GM21526 (cell line): ENCODE data around the gene SPATA31C1.
"Not testable (repeated sequence)": the region's sequence is repeated elsewhere in the genome, so short reads cannot be mapped to it uniquely, and the experiment has no call there.

Experiments
- ATAC-seq: cut with Tn5 transposase; IDR thresholded peaks from one replicate; pipeline ENCODE4 v1.9.1; 2021; ENCODE audit warnings: moderate library complexity; ENCODE audit not compliant: unreplicated experiment, low FRiP score

Gene SPATA31C1

DNA sequence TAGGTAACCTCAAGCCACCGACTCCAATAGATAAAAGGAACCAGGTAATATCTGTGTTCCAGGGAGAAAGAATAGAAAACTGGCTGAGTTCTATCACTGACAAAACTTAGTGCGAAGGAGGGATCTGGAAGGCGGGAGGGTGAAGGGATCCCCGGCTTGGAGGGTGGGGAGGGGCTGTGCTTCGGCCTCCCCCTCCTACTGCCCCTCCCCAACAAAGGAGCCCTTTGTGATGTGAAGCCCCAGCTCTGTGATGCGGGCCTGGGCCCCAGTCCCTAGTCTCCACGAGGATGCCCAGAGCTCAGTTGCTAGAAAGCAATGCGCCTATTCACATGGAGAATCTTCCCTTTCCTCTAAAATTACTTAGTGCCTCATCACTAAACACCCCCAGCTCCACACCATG is at the start of gene SPATA31C1:
SPATA31C1 (plus strand) TSS at position 301 of the 400 bp plus-strand sequence.
- not testable (repeated sequence) for ATAC-seq

DNA sequence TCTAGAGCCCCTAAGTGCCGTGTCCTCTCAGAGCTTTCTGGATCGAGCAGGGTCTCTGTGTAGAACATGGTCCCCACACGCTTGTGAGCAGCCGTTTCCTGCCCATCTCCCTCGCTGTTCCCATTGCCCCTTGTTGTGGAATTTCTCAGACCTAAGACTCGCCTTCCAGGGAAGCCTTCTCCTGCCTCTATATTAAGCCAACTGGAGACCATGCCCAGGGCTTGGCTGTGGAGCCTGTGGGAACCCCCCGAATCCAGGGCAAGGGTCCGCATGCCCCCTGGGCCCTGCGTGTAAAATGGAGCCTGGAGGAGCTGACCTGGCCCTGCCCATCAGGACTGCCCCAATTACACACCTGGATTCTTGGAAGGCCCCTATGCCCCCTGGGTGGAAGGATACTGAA is 49.6 kb upstream of the SPATA31C1 start:
- no peak for ATAC-seq

DNA sequence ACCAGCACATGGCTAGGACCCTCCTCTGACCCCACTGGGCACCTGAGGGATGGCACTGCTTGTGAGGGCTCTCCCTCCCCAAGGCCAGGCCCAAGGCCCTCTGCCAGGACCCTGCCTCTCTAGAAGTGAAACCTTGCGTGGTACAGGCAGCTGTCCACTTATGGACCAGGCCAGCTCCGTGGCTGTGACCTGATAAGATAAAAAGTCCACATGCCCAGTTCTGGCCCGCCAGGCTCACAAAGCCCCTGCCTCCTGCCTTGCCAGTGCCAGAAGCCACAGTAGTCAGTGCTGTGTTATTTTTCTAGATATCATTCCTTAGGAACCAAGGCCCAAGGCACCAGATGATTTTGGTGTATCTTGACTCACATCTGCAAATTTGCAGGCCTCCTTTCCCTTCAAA is 49.1 kb upstream of the SPATA31C1 start:
- ATAC-seq = no peak

DNA sequence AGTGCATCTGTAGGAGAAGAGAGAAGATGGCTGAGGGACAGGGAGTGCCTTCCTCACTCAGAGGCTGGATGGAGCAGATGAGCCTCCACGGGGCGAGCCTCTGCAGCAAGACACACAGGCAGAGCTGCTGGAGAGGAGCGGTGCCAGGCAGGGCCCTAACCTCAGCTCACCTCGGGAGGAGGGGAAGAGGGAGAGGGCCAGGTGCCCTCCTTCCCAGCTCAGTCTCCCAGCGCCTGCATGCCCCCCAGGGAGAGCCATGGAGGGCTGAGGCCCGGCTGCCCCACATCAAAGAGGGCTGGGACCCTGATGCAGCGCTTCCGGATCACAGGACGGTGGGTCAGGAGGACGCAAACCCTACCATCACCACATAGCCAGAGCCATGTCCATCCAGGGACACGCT is 48.7 kb upstream of the SPATA31C1 start:
- no peak for ATAC-seq

DNA sequence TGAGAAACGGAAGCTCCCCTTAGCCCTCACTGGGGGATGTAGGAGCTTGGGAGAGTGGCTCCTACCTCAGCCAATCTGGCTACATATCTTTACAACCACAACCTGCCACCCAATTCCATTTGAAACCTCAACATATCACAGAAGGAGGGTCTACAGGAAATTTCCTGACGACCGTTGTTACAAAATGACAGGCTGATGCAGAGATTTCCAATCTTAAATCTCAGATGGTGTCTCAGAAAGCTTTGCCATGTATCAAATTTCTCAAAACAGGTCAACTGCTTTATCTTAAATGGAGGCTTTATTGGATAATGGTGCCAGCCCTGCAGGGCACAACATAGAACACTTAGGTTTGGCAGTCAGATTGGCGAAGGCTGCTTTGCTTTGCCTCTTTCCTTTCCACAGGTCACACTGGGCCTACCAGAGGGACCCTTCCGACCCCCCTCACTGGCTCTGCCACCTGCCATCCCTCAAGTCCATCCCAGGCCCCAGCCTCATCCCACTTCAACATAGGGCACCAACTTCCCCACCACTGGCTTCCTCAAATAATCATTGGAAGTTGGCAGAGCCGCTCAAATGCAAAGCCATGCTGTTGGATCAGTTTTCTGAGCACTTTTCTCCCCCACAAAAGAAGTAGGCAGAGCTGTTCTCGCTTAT is 46.2 kb upstream of the SPATA31C1 start:
- no peak for ATAC-seq

DNA sequence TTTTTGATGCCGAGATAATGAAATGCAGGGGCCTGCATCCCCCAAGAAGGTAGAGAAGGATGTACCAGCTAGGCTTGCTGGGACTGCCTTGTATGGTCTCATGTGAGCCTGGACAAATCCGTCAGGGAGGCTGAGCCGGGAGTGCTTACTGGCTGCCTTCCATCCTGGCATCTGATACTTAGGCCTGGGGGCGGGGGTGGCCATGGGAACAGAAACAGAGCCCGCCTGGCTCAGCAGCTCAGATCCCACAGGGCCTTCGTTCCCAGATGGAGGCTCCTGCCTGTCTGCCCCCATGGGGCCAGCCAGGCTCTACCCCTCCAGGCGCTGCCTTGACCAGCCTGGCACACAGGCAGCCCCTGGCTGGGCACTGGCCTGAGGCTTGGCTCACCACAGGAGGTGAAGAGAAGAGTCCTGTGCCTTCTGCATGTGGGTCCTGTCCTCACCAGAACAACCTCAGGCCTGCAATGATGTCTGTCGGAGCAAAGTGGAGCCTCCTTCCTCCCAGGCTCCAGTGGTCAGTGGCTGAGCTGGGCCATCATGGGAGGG is 45.6 kb upstream of the SPATA31C1 start:
- ATAC-seq = no peak

DNA sequence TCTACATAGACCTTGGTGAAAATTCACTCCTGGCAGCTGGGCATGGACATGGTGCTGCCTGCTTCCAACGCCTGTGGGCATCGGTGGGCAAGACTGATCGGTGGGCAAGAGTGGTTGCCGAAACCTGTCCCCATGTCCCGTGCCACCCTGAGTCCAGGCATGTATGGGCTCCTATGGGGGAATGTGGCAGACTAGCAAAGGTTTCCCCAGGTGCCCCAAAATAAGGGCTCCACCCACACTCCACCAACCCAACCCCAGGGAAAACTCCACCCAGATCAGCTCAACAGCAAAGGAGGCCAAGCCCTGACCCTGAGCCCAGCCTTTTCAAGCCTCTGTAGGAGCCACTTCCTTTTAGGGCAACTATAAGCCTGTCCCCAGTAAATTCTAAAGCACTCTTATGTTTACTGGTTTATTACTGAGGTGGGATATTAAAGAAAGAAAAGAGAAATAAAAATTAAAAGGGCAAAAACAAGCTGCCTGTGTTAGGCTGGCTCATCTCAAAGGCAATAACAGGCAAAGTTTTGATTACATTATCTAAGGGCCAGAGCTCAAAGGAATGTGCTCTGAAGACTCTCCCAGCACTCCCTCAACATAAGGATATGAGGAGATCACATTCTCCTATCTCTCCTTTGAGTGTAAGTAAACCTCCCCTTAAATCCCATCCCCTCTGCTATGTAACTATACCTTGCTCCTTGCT is 44.0 kb upstream of the SPATA31C1 start:
- no peak for ATAC-seq

DNA sequence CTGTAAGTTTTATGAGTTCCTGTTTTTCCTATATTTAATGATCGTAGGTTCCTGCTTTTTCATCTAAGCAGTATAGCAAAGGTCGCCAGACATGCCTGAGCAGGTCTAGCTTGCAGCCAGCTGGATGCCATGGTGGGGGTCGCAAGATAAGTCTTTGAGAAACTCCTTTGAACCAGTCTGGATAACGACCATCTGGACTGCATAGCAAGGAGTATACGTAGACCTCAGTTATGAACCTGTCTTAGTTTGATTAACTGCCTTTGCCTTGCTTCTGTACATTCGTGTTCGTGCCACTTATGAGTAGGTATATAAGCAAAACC is 43.5 kb upstream of the SPATA31C1 start:
- ATAC-seq = no peak

DNA sequence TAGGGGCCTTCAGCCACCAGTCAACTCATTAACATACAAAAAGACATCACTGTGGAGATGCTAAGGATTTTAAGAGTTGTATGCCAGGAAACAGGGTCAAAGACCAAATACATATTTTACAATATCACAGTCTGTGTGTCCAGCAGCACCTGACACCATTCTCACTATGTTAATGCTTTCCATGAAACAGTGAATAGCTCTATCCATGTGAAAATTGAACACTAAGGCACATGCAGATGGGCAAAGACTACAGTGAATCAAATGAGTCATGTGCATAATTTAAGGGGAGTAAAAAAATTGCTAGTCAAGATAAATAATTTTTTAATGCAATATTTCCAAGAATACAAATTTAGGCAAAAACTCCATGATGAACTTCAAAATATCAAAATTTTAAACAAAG is 42.7 kb upstream of the SPATA31C1 start:
- ATAC-seq = no peak

DNA sequence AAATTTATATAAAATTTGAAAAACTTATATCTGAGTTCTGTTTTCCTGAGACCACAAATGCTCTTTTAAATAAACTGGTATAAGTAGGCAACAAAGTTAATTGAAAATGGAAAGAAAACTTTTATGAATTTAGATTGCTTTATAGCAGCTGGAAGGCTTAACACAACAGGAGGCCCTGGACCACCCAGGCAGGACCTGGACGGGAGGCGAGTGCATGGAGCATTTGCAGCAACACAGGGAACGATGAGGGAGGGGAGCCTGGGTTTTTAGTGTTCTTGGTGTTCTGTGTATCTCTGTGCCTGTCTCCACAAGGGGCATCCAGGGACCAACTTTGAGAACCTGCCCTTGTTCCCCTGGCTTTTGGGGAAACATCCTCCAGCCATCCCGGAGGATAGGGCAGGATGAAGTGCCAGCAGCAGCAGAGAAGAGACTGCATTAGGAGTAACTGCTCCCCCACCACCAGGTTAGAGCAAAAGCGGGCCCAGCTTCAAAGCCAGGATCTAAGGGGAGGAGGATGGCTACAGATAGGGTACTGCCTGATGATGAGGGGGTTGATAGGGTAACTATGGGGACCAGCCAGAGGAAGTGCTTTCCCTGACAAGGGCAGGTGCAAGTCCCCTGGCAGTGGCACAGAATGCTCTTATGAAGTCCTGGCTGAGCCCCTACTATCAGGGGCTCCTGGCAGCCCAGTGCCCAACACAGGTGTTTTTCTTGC is 41.8 kb upstream of the SPATA31C1 start:
- ATAC-seq = no peak

DNA sequence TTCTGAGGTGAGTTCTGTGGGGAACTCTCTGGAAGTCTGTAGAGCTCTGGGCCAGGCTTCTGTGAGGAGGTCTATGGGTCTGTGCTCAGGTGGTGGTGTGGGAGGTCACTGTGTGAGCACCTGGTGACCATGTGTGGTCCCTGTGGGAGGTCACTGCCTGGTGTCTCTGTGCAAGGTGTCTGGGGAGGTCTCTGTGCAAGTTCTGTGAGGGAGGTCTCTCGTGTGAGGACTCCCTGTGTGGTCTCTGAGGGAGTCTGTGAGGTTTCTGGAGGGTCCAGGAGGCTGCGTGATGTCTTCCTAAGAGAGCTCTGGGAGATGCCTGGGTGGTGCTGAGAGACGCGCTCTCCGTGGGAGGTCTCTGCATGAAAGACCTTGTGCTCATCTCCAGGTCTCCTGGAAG is 41.1 kb upstream of the SPATA31C1 start:
- no peak for ATAC-seq

DNA sequence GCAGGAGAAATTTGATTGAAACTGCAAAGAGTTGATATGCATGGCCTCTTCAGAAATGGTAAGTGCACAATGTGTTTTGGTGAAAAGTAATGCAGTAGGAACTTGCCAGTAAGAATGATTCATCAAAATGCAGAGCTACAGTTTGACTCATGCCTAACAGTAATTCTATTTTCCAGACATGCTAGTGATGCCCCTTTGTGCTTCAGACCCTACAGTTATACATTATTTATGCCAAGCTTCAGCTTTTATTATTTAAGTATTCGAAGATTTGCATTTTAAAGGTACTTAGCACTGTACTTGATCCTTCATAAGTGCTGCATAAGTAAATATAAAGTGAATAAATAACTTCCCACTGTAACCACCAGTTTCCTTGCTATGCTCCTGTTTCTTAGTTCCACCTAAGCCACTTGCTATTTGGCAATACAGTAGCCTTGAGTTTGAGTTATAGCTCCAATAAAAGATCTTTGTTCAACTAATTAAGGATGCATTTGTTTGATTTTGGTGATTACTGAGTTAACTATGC is 38.7 kb upstream of the SPATA31C1 start:
- no peak for ATAC-seq

DNA sequence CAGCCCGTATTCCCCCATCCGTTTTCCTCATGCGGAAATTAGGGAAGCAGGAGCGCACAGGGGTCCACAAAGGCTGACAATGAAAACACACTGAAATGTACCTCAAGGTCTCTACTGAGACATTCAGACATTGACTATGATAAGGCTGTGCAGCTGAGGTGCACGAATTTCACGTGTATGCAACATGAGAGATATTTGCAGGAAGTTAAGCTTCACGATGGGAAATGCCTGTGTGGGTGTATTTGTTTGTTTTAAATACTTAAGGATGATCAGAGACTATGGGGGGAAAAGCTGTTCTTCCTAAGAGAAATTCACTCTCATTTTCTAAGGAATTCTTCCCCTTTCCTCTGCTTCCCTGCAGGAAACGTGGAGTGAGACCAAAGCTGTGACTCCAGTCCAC is 37.6 kb upstream of the SPATA31C1 start:
- no peak for ATAC-seq

DNA sequence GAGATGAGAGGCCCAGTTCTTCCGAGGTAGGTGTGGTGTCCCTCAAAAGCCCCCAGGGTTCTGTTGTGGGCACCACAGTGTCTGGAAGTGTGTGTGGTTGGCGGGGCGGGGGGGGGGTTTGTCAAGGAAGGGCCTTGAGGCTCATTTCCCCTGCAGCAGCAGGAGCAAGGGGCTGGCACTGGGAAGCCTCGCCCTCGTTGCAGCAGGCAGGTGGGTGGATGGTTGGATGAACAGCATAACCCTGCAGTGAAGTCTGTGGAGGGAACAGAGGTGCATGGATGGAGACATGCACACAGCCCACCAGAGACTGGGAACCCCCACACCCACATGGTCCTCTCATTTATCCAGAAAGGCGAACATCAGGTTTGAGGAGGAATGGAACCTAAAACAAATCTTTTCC is 37.1 kb upstream of the SPATA31C1 start:
- no peak for ATAC-seq

DNA sequence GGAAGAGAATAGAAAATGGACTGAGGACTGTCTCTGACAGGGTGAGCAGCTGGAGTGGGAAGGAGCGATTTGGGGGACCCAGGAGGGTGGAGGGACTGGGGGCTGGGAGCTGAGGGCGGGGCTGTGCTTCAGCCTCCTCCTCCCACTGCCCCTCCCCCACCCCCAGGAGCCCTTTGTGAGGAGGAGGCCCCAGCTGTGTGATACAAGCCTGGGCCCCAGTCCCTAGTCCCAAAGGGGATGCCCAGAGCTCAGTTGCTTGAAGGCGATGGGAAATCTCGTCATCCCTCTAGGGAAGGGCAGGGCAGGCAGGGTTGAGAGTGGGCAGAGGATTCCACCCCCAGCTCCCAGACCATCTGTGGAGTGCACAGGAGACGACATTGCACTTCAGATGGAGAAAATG is 35.1 kb upstream of the SPATA31C1 start, which contains the start of gene SPATA31E1:
SPATA31E1 (plus strand) TSS at position 251 of the 400 bp plus-strand sequence; CDS start at position 266, 15 bp downstream.
- no peak for ATAC-seq

DNA sequence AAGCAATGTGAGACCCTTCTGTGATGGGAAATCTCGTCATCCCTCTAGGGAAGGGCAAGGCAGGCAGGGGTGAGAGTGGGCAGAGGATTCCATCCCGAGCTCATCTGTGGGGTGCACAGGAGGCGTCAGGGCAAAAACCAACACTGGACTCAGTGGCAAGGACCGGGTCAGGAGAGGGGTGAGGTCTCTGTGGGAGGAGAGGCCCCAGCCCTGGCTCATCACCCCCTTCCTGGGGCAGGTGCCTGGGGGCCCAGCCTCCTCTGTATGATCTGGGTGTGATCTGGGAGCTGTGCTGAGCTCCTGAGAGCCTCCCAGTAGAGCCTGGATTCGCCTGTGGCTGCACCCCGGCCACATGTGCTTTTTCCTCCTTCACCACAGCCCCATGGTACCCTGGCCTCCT is 34.5 kb upstream of the SPATA31C1 start:
- no peak for ATAC-seq

DNA sequence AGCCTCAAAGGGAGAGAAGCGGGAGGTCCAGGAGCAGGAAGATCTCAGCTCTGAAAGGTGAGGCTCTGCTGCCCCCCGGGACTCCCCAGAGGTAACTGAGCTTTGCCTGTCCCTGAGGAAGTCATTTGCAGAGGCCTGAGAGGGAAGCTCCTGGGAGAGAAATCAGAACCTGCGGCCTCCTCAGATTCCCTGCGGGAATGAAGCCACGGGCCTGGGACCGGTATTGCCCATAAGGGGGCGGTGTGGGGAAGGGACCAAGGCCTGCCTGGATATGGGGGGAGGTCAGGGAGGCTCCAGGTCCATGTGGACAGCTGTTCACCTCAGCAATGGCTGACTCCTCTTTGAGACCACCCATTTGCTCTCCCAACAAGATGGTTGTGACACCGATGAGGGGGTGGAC is 33.8 kb upstream of the SPATA31C1 start:
- ATAC-seq = no peak

DNA sequence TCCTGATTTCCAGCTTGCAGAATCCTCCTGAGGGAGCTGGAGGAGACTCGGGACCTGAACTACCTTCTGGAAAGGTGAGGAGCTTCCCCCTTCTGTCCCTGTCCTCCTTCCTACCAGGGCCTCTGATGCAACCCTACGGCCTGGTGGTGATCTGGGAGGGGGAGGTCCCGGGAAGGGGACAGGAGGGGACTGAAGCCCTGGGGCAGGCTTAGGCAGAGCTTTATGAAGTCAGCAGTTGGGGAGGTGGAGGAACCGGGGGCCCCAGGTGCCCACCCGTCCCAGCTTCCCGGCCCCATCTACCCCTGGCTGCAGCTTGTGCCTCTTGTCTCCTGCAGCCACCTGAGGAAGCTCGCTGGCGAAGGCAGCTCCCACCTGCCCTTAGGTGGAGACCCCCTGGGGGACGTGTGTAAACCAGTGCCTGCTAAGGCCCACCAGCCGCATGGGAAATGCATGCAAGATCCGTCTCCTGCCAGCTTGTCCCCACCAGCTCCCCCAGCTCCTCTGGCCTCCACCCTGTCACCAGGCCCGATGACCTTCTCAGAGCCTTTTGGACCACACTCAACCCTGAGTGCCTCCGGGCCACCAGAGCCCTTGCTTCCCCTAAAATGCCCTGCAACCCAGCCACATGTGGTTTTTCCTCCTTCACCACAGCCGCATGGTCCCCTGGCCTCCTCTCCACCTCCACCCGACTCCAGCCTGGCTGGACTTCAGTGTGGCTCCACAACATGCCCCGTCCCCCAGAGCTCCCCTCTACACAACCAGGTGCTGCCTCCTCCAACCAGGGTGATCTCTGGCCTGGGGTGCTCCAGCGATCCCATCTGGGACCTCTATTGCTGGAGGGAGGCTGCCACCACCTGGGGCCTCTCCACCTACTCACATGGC is 32.9 kb upstream of the SPATA31C1 start:
- no peak for ATAC-seq

DNA sequence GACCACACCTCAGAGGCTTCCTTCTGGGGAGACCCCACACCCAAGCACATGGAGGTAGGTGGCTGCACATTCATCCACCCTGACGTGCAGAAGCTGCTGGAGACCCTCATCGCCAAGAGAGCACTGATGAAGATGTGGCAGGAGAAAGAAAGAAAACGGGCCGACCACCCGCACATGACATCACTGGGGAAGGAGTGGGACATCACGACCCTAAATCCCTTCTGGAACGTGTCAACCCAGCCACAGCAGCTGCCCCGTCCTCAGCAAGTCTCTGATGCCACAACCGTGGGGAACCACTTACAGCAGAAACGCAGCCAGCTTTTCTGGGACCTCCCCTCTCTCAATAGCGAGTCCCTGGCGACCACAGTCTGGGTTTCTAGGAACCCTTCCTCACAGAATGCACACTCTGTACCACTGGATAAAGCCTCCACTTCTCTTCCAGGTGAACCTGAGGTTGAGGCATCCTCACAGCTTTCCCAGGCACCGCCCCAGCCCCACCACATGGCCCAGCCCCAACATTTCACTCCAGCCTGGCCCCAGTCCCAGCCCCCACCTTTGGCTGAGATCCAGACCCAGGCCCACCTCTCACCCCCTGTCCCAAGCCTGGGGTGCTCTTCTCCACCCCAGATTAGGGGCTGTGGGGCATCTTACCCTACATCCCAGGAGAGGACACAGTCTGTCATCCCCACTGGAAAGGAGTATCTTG is 32.1 kb upstream of the SPATA31C1 start:
- no peak for ATAC-seq
